ENCODE results near the gene IL1A.
A peak's percentile ranks its signal among the peaks of the same experiment; 100 is the strongest.

IL1A gene

GRCh38 chr2:112817082-112817689 is 32.9 kb upstream of the IL1A start:
- DNase-seq: no peak

- DNase-seq: peak; percentile 7
Measured at GRCh38 chr2:112814278-112814677, 30.0 kb upstream of the IL1A start.

- DNase-seq: no peak
Measured at GRCh38 chr2:112813280-112813966, 29.1 kb upstream of the IL1A start.

- DNase-seq: peak; percentile 70
Measured at GRCh38 chr2:112812318-112813267, 28.3 kb upstream of the IL1A start.

GRCh38 chr2:112811841-112812306 is 27.6 kb upstream of the IL1A start:
- peak; percentile 49 for DNase-seq

- DNase-seq: no peak
Measured at GRCh38 chr2:112811276-112811831, 27.1 kb upstream of the IL1A start.

GRCh38 chr2:112809112-112809511 is 24.8 kb upstream of the IL1A start:
- DNase-seq: no peak

GRCh38 chr2:112807233-112807807 is 23.0 kb upstream of the IL1A start:
- no peak for DNase-seq

GRCh38 chr2:112805542-112805941 is 21.2 kb upstream of the IL1A start:
- no peak for DNase-seq

GRCh38 chr2:112803691-112804521 is 19.6 kb upstream of the IL1A start:
- peak; percentile 49 for DNase-seq

- DNase-seq: no peak
Measured at GRCh38 chr2:112800881-112801583, 16.7 kb upstream of the IL1A start.

- DNase-seq: no peak
Measured at GRCh38 chr2:112798979-112799975, 15.0 kb upstream of the IL1A start.

- no peak for DNase-seq
Measured at GRCh38 chr2:112796486-112796885, 12.2 kb upstream of the IL1A start.

GRCh38 chr2:112795774-112796173 is 11.5 kb upstream of the IL1A start:
- no peak for DNase-seq

GRCh38 chr2:112794841-112795240 is 10.5 kb upstream of the IL1A start:
- no peak for DNase-seq

GRCh38 chr2:112794131-112794733 is 9.9 kb upstream of the IL1A start:
- no peak for DNase-seq

GRCh38 chr2:112793449-112793978 is 9.2 kb upstream of the IL1A start:
- no peak for DNase-seq

GRCh38 chr2:112792419-112792818 is 8.1 kb upstream of the IL1A start:
- no peak for DNase-seq

- DNase-seq: no peak
Measured at GRCh38 chr2:112791693-112792230, 7.5 kb upstream of the IL1A start.

Data from amniotic stem cell (primary cell).